NB4 (cell line): ENCODE data around the gene IL6.
"Not testable (repeated sequence)": the region's sequence is repeated elsewhere in the genome, so short reads cannot be mapped to it uniquely, and the experiment has no call there.

Source experiments
- DNase-seq: peaks from one replicate; pipeline ENCODE4 v3.0.0; 2010; ENCODE audit warnings: low read depth
- H3K4me3 ChIP-seq: one replicate; pipeline ENCODE4 v1.5.1; 2011; ENCODE audit warnings: mild to moderate bottlenecking, low read depth, low read length, moderate library complexity
- CTCF ChIP-seq: IDR thresholded peaks from one replicate; pipeline ENCODE4 v1.5.1; 2012; ENCODE audit warnings: low read depth, low read length
- MAX ChIP-seq: IDR thresholded peaks from 2 replicates; pipeline ENCODE4 v1.6.1; 2011; ENCODE audit warnings: low read depth, low read length
- MYC ChIP-seq: IDR thresholded peaks from 2 replicates; pipeline ENCODE4 v1.6.1; 2011; ENCODE audit warnings: low read depth, low read length
- POLR2A ChIP-seq: IDR thresholded peaks from 2 replicates; pipeline ENCODE4 v1.6.1; 2011; ENCODE audit warnings: mild to moderate bottlenecking; ENCODE audit not compliant: insufficient read length; ENCODE audit errors: extremely low read depth

IL6 gene

GRCh38 chr7:22707026-22707691 is 19.8 kb upstream of the IL6 start:
- H3K4me3 ChIP-seq, DNase-seq: not testable (repeated sequence)

GRCh38 chr7:22708214-22708613 is 18.8 kb upstream of the IL6 start:
- not testable (repeated sequence) for DNase-seq, H3K4me3 ChIP-seq

GRCh38 chr7:22708677-22709061 is 18.3 kb upstream of the IL6 start:
- not testable (repeated sequence) for H3K4me3 ChIP-seq, DNase-seq

- DNase-seq, H3K4me3 ChIP-seq: not testable (repeated sequence)
Measured at GRCh38 chr7:22709062-22709829, 17.8 kb upstream of the IL6 start.

GRCh38 chr7:22709857-22710256 is 17.1 kb upstream of the IL6 start:
- no peak for DNase-seq
- H3K4me3 ChIP-seq = no peak overlapping the region
- TF ChIP-seq POLR2A = no peak
- no peak for TF ChIP-seq CTCF

- no peak overlapping the region for H3K4me3 ChIP-seq
- DNase-seq = no peak
- TF ChIP-seq CTCF = no peak
Measured at GRCh38 chr7:22712999-22713398, 14.0 kb upstream of the IL6 start.

GRCh38 chr7:22713463-22713862 is 13.5 kb upstream of the IL6 start:
- no peak for DNase-seq
- H3K4me3 ChIP-seq = no peak overlapping the region
- TF ChIP-seq CTCF (no peak), POLR2A (no peak), MYC (no peak), MAX (no peak)

GRCh38 chr7:22715969-22716368 is 11.0 kb upstream of the IL6 start:
- no peak for DNase-seq
- no peak for TF ChIP-seq POLR2A
- no peak for TF ChIP-seq CTCF
- TF ChIP-seq MYC = no peak
- H3K4me3 ChIP-seq = no peak overlapping the region
